K562 (cell line): ENCODE data around the gene ZNF800. TPM values are rescaled to one million over a fixed set of nuclear protein-coding genes. Genes with fewer than 3 reads are reported as not detected.

Experiments used
- ARHGAP35 ChIP-seq: fragments of 450-650 bp; IDR thresholded peaks from 2 replicates; pipeline ENCODE4 v1.6.1; 2018; ENCODE audit not compliant: partially characterized antibody
- ELF1 ChIP-seq: fragments of 200-800 bp; sonication (Bioruptor generic); IDR thresholded peaks from 2 replicates; pipeline ENCODE4 v1.6.1; 2016; ENCODE audit warnings: missing genetic modification characterization, missing compliant biosample characterization
- HIVEP1 ChIP-seq: fragments of 250-450 bp; sonication (Bioruptor Pico); IDR thresholded peaks from 2 replicates; pipeline ENCODE4 v1.4.0; 2020; ENCODE audit warnings: mild to moderate bottlenecking
- KLF13 ChIP-seq: fragments of 450-650 bp; IDR thresholded peaks from 2 replicates; pipeline ENCODE4 v1.6.1; 2016; ENCODE audit warnings: missing genetic modification characterization, low read depth, mild to moderate bottlenecking, missing compliant biosample characterization, moderate library complexity, borderline replicate concordance
- MLLT1 ChIP-seq, 2 experiments: fragments of 450-650 bp; IDR thresholded peaks; 2 replicates each; pipeline ENCODE4 v1.6.1; 2016
- OTX1 ChIP-seq: fragments of 450-650 bp; formaldehyde crosslinking; IDR thresholded peaks from 2 replicates; pipeline ENCODE4 v1.4.0; 2022; ENCODE audit warnings: mild to moderate bottlenecking
- PRMT5 ChIP-seq: sonication (generic); formaldehyde crosslinking; IDR thresholded peaks from 2 replicates; pipeline ENCODE4 v1.5.0; 2020; ENCODE audit warnings: missing genetic modification reagents
- SMC3 ChIP-seq: conservative IDR thresholded peaks from 2 replicates; pipeline ENCODE4 v1.6.1; 2011; ENCODE audit warnings: low read depth, low read length, improper control_type of control experiment; ENCODE audit not compliant: insufficient read depth
- TBL1XR1 ChIP-seq, 2 experiments: IDR thresholded peaks; 2 replicates each; pipeline ENCODE4 v1.6.1; 2012; ENCODE audit warnings: improper control_type of control experiment in 2 of 2, low read length in 2 of 2, mild to moderate bottlenecking in 1 of 2
- ZZZ3 ChIP-seq: fragments of 450-650 bp; IDR thresholded peaks from 2 replicates; pipeline ENCODE4 v1.6.1; 2016; ENCODE audit warnings: antibody characterized with exemption, mild to moderate bottlenecking, moderate library complexity
- polyA plus RNA-seq, 8 experiments: library from polyadenylated mRNA; depleted of rRNA in 4 of 8; stranded (reverse) in 5 of 8; unstranded in 3 of 8; fragments of >200 nt; fragmentation: Nextera tagmentation in 2 of 8; fragmentation: Illumina TruSeq in 1 of 8; extraction: Ambion mirVana in 2 of 8; extraction: Trizol in 1 of 8; gene quantifications; 2 replicates each; pipeline versions ENCODE4 v1.2.1 to v1.2.3, GENCODE V29; 2011 to 2014; ENCODE audit warnings: inconsistent platforms in 1 of 8, missing spikeins in 1 of 8
- total RNA-seq, 7 experiments: library from RNA; depleted of rRNA in 6 of 7; stranded (reverse); fragments of >200 nt in 6 of 7; fragmentation: Illumina TruSeq in 2 of 7; extraction: Trizol in 2 of 7; gene quantifications; 2 replicates each; pipeline versions ENCODE4 v1.2.1 to v1.2.3, GENCODE V29; 2011 to 2021; ENCODE audit warnings: low replicate concordance in 1 of 7
- TF ChIP-seq, protein P1 (sequence below): fragments of 450-650 bp; IDR thresholded peaks from 2 replicates; pipeline ENCODE4 v1.6.1; 2016; ENCODE audit warnings: mild to moderate bottlenecking
- TF ChIP-seq, protein P2 (sequence below): sonication (generic); formaldehyde crosslinking; IDR thresholded peaks from 2 replicates; pipeline ENCODE4 v1.4.0; 2020; ENCODE audit warnings: mild to moderate bottlenecking, missing genetic modification reagents
- TF ChIP-seq, protein P3 (sequence below): sonication (generic); formaldehyde crosslinking; IDR thresholded peaks from 2 replicates; pipeline ENCODE4 v1.8.1; 2023; ENCODE audit warnings: missing genetic modification reagents, mild to moderate bottlenecking, borderline replicate concordance

ZNF800 gene
- total and polyA plus RNA-seq, 9 of the 15 experiments (the other 6 are each of a cell fraction or from before 2014, with no cell fraction given): 7.5 to 58.3 (median 33.4) TPM

DNA sequence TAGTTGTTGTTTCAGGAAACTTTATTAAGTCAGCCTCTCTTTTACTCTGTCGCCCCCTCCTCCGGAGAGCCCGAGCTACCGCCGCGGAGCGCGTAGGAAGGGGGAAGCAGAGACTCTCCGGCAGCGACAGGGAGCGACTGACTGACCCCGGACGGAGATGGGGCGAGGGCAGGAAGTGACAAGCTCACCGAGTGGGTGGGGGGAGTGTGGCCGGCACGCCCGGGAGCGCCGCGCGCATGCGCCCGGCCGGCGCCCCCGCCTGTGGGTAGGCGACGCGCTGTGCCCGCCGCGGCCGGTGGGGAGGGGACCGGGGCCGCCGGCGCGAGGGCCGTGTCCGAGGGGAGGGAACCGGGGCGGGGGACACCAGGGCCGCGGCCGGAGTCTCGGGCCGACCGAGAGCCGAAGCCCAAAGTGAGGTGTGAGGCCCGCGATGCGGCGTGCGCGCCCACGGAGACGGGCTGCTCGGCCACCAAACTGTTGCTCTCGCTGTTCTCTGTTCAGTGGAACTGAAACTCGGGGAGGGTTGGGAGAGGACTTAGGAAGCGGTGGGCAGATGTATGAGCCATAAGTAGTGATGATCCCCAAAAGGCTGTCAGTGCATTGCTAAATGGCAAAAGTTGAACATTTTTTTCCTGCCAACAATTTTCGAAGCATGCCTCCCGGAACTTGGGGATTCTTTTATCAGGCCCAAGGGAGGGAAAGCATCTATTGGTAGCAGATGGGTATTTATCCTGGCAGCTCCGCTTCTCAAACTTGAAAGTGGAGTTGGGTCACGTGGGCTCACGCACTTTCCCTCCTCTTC, at the start of gene ZNF800 (continued):
- TF ChIP-seq ELF1 (peak; percentile 67), TBL1XR1 (IDR thresholded peaks at IDR 0.05; ENCODE audit: low read length in 2 of 2) (no peak; a peak in 1 of 4 replicates), ZZZ3 (no peak), SMC3 (no peak), MLLT1 (IDR thresholded peaks at IDR 0.05) (peak in 1 of 2 experiments; percentile 28; a peak in 1 of 4 replicates), ARHGAP35 (no peak), OTX1 (CRISPR knock-in tag) (peak; percentile 81; the same call in 1 of the 2 replicates), HIVEP1 (CRISPR knock-in tag) (no peak), KLF13 (tag) (no peak), PRMT5 (CRISPR knock-in tag) (no peak)
- TF ChIP-seq, protein P1, sequence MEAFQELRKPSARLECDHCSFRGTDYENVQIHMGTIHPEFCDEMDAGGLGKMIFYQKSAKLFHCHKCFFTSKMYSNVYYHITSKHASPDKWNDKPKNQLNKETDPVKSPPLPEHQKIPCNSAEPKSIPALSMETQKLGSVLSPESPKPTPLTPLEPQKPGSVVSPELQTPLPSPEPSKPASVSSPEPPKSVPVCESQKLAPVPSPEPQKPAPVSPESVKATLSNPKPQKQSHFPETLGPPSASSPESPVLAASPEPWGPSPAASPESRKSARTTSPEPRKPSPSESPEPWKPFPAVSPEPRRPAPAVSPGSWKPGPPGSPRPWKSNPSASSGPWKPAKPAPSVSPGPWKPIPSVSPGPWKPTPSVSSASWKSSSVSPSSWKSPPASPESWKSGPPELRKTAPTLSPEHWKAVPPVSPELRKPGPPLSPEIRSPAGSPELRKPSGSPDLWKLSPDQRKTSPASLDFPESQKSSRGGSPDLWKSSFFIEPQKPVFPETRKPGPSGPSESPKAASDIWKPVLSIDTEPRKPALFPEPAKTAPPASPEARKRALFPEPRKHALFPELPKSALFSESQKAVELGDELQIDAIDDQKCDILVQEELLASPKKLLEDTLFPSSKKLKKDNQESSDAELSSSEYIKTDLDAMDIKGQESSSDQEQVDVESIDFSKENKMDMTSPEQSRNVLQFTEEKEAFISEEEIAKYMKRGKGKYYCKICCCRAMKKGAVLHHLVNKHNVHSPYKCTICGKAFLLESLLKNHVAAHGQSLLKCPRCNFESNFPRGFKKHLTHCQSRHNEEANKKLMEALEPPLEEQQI: no peak
- TF ChIP-seq, protein P2, sequence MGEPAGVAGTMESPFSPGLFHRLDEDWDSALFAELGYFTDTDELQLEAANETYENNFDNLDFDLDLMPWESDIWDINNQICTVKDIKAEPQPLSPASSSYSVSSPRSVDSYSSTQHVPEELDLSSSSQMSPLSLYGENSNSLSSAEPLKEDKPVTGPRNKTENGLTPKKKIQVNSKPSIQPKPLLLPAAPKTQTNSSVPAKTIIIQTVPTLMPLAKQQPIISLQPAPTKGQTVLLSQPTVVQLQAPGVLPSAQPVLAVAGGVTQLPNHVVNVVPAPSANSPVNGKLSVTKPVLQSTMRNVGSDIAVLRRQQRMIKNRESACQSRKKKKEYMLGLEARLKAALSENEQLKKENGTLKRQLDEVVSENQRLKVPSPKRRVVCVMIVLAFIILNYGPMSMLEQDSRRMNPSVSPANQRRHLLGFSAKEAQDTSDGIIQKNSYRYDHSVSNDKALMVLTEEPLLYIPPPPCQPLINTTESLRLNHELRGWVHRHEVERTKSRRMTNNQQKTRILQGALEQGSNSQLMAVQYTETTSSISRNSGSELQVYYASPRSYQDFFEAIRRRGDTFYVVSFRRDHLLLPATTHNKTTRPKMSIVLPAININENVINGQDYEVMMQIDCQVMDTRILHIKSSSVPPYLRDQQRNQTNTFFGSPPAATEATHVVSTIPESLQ (CRISPR knock-in tag): peak; percentile 23; the same call in 1 of the 2 replicates
- TF ChIP-seq, protein P3, sequence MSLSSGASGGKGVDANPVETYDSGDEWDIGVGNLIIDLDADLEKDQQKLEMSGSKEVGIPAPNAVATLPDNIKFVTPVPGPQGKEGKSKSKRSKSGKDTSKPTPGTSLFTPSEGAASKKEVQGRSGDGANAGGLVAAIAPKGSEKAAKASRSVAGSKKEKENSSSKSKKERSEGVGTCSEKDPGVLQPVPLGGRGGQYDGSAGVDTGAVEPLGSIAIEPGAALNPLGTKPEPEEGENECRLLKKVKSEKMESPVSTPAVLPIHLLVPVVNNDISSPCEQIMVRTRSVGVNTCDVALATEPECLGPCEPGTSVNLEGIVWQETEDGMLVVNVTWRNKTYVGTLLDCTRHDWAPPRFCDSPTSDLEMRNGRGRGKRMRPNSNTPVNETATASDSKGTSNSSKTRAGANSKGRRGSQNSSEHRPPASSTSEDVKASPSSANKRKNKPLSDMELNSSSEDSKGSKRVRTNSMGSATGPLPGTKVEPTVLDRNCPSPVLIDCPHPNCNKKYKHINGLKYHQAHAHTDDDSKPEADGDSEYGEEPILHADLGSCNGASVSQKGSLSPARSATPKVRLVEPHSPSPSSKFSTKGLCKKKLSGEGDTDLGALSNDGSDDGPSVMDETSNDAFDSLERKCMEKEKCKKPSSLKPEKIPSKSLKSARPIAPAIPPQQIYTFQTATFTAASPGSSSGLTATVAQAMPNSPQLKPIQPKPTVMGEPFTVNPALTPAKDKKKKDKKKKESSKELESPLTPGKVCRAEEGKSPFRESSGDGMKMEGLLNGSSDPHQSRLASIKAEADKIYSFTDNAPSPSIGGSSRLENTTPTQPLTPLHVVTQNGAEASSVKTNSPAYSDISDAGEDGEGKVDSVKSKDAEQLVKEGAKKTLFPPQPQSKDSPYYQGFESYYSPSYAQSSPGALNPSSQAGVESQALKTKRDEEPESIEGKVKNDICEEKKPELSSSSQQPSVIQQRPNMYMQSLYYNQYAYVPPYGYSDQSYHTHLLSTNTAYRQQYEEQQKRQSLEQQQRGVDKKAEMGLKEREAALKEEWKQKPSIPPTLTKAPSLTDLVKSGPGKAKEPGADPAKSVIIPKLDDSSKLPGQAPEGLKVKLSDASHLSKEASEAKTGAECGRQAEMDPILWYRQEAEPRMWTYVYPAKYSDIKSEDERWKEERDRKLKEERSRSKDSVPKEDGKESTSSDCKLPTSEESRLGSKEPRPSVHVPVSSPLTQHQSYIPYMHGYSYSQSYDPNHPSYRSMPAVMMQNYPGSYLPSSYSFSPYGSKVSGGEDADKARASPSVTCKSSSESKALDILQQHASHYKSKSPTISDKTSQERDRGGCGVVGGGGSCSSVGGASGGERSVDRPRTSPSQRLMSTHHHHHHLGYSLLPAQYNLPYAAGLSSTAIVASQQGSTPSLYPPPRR: no peak
